SH-SY5Y (cell line): ENCODE measurements around the gene BRI3BP.

Experiments
- GATA2 ChIP-seq: IDR thresholded peaks from 2 replicates; pipeline ENCODE4 v1.6.1; 2011; ENCODE audit warnings: mild to moderate bottlenecking, low read depth, low read length
- GATA3 ChIP-seq: IDR thresholded peaks from 2 replicates; pipeline ENCODE4 v1.6.1; 2011; ENCODE audit warnings: low read depth, mild to moderate bottlenecking, low read length, moderate library complexity

DNA sequence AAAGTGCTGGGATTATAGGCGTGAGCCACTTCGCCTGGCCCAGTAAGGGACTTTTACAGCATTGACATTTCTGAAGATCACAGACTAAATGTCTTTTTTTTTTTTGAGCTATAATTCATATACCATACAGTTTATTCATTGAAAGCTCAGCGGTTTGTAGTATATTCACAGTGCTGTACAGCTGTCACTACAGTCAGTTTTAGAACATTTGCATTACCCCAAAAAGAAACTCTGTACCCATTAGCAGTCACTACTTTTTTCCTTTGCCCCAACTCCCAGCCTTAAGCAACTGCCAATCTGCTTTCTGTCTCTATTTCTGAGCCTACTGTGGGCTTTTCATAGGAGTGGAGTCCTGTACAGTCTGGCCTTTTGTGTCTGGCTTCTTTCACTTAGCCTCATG lies 8.2 kb downstream of the BRI3BP start:
- TF ChIP-seq GATA2 (no peak), GATA3 (no peak)
